Mucosa of gallbladder (tissue), 1 donor: ENCODE data around the gene FAM98B. TPM values are rescaled to one million over a fixed set of nuclear protein-coding genes. Genes with fewer than 3 reads are reported as not detected.

Experiments
- DNase-seq: peaks from one replicate; pipeline ENCODE4 v3.0.0-alpha.2; 2020; ENCODE audit warnings: low spot score
- total RNA-seq: library from RNA; stranded (reverse); gene quantifications from one replicate; pipeline ENCODE4 v1.2.1, GENCODE V29; 2021
- donor health status: DM: no; HTN: no; CAD: no.

The FAM98B gene
- total RNA-seq, 1 donor from 2014 or later: 15.0 TPM

GRCh38 chr15:38461066-38461833 lies 7.3 kb downstream of the FAM98B start:
- no peak for DNase-seq

- no peak for DNase-seq
These were observed 10.0 kb downstream of the FAM98B start for GRCh38 chr15:38463893-38464292.

- DNase-seq: no peak
These were observed 10.7 kb downstream of the FAM98B start for GRCh38 chr15:38464675-38465074.

GRCh38 chr15:38470816-38471215 lies 16.9 kb downstream of the FAM98B start:
- DNase-seq: no peak

- no peak for DNase-seq
These were observed 18.0 kb downstream of the FAM98B start for GRCh38 chr15:38471974-38472373.

- DNase-seq: peak; percentile 60
These were observed 20.3 kb downstream of the FAM98B start for GRCh38 chr15:38474155-38474757.

GRCh38 chr15:38475361-38475760 lies 21.4 kb downstream of the FAM98B start:
- no peak for DNase-seq

- no peak for DNase-seq
These were observed 22.2 kb downstream of the FAM98B start for GRCh38 chr15:38476120-38476519.

GRCh38 chr15:38477637-38478036 lies 23.7 kb downstream of the FAM98B start:
- no peak for DNase-seq

GRCh38 chr15:38479266-38479665 lies 25.3 kb downstream of the FAM98B start:
- DNase-seq: no peak

- DNase-seq: no peak
These were observed 25.8 kb downstream of the FAM98B start for GRCh38 chr15:38479756-38480155.

GRCh38 chr15:38481113-38481512 lies 27.2 kb downstream of the FAM98B start:
- DNase-seq: no peak

GRCh38 chr15:38481761-38482160 lies 27.8 kb downstream of the FAM98B start:
- no peak for DNase-seq

- no peak for DNase-seq
These were observed 28.6 kb downstream of the FAM98B start for GRCh38 chr15:38482572-38482971.

GRCh38 chr15:38486936-38487335 lies 33.0 kb downstream of the FAM98B start:
- no peak for DNase-seq

GRCh38 chr15:38487378-38487777 lies 33.5 kb downstream of the FAM98B start:
- DNase-seq: no peak

GRCh38 chr15:38490242-38490922 lies 36.5 kb downstream of the FAM98B start:
- DNase-seq: no peak

- DNase-seq: no peak
These were observed 42.2 kb downstream of the FAM98B start for GRCh38 chr15:38496151-38496550.

GRCh38 chr15:38499651-38500050 lies 45.7 kb downstream of the FAM98B start:
- no peak for DNase-seq

- no peak for DNase-seq
These were observed 49.6 kb downstream of the FAM98B start for GRCh38 chr15:38503496-38503895.

GRCh38 chr15:38504680-38505467 lies 50.9 kb downstream of the FAM98B start:
- no peak for DNase-seq

GRCh38 chr15:38506997-38507396 lies 53.1 kb downstream of the FAM98B start:
- no peak for DNase-seq
